Endothelial cell of umbilical vein (primary cell): ENCODE measurements around the gene TMEM45B.

Experiments used
- EZH2 ChIP-seq: IDR thresholded peaks from 2 replicates; pipeline ENCODE4 v1.6.1; 2012; ENCODE audit warnings: borderline replicate concordance, low read depth, mild to moderate bottlenecking, moderate library complexity, low read length, inconsistent platforms; ENCODE audit not compliant: severe bottlenecking
- GATA2 ChIP-seq: IDR thresholded peaks from 2 replicates; pipeline ENCODE4 v1.7.0; 2011; ENCODE audit warnings: low read depth, mild to moderate bottlenecking, moderate library complexity, mixed read lengths, low read length; ENCODE audit not compliant: insufficient read length, insufficient read depth
- POLR2A ChIP-seq: IDR thresholded peaks from 2 replicates; pipeline ENCODE4 v1.6.1; 2012; ENCODE audit warnings: low read depth, mild to moderate bottlenecking, control low read depth, low read length
- POLR2AphosphoS5 ChIP-seq: IDR thresholded peaks from 2 replicates; pipeline ENCODE4 v1.6.1; 2012; ENCODE audit warnings: low read depth, mild to moderate bottlenecking, control low read depth, low read length, moderate library complexity; ENCODE audit not compliant: insufficient read depth
- TF ChIP-seq, protein P1 (sequence below), 2 donors: IDR thresholded peaks; 1 replicate in 1 of 2; 2 replicates in 1 of 2; pipeline ENCODE4 v1.5.1; 2011; ENCODE audit warnings: low read length in 2 of 2, mild to moderate bottlenecking in 2 of 2, moderate library complexity in 2 of 2, control low read depth in 1 of 2, inconsistent platforms in 1 of 2, low read depth in 1 of 2; ENCODE audit not compliant: insufficient read depth in 1 of 2; ENCODE audit errors: extremely low read depth in 1 of 2
- TF ChIP-seq, protein P2 (sequence below): IDR thresholded peaks from 2 replicates; pipeline ENCODE4 v1.6.1; 2011; ENCODE audit not compliant: insufficient read depth, insufficient read length

DNA sequence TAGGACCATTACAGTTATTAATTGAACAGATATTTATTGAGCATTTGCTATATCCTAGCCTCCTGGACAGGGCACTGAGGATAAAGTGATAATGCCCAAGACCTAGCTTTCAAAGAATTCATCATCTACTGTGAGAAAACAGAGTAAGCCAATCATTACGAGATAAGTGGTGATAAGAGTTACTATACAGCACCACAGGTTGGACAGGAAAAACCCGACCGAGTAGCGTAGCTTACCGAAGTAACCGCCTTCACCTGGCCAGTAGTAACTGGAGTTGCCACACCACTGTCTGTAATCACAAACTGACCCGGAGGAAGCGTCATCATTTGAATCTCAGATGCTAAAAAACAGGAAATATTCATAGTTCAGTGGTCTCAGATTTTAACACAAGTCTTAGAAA is 89.8 kb downstream of the TMEM45B start:
- TF ChIP-seq POLR2A (no peak), POLR2AphosphoS5 (no peak), GATA2 (no peak), EZH2 (no peak)
- TF ChIP-seq, protein P1, sequence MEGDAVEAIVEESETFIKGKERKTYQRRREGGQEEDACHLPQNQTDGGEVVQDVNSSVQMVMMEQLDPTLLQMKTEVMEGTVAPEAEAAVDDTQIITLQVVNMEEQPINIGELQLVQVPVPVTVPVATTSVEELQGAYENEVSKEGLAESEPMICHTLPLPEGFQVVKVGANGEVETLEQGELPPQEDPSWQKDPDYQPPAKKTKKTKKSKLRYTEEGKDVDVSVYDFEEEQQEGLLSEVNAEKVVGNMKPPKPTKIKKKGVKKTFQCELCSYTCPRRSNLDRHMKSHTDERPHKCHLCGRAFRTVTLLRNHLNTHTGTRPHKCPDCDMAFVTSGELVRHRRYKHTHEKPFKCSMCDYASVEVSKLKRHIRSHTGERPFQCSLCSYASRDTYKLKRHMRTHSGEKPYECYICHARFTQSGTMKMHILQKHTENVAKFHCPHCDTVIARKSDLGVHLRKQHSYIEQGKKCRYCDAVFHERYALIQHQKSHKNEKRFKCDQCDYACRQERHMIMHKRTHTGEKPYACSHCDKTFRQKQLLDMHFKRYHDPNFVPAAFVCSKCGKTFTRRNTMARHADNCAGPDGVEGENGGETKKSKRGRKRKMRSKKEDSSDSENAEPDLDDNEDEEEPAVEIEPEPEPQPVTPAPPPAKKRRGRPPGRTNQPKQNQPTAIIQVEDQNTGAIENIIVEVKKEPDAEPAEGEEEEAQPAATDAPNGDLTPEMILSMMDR (IDR thresholded peaks at IDR 0.05; ENCODE audit: extremely low read depth in 1 of 2, insufficient read depth in 1 of 2, low read depth in 1 of 2, low read length in 2 of 2) = no peak
- TF ChIP-seq, protein P2, sequence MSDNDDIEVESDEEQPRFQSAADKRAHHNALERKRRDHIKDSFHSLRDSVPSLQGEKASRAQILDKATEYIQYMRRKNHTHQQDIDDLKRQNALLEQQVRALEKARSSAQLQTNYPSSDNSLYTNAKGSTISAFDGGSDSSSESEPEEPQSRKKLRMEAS = no peak
